GM12878 (cell line): ENCODE results near the gene ADCY2. TPM values are rescaled to one million over a fixed set of nuclear protein-coding genes. Genes with fewer than 3 reads are reported as not detected.

Source experiments
- ATAC-seq: fragments of 200-7000 bp; cut with Tn5 transposase; 3 replicates; pipeline ENCODE4 v1.9.1; 2020; ENCODE audit warnings: mild to moderate bottlenecking, moderate library complexity
- BruUV-seq: library from RNA; stranded (reverse); fragments of 400-500 nt; replicated peaks from 2 replicates; lab custom pipeline; 2021; lab: Mats Ljungman, UMichigan
- CTCF ChIA-PET: fragments of 300-600 bp; sonication (Branson Sonifier 250); formaldehyde crosslinking; extraction: SDS; loops from one replicate; lab custom pipeline; 2021; ENCODE audit warnings: inconsistent platforms; lab: Yijun Ruan, JAX
- POLR2A ChIA-PET: fragments of 350-600 bp; formaldehyde crosslinking; extraction: SDS; loops from one replicate; lab custom pipeline; 2021; ENCODE audit warnings: inconsistent platforms; lab: Charles Lee
- RAD21 ChIA-PET: fragments of 300-600 bp; sonication (Branson Sonifier 250); formaldehyde crosslinking; loops from one replicate; lab custom pipeline; 2023; ENCODE audit warnings: antibody characterized with exemption; ENCODE audit not compliant: unreplicated experiment; lab: Charles Lee
- SMC1A ChIA-PET: fragments of 300-600 bp; sonication (Branson Sonifier 250); formaldehyde crosslinking; loops from one replicate; lab custom pipeline; 2023; ENCODE audit not compliant: unreplicated experiment, uncharacterized antibody; lab: Charles Lee
- DNase-seq: peaks from one replicate; pipeline ENCODE4 v3.0.0-alpha.2; 2011; ENCODE audit warnings: low read depth, low spot score
- FAIRE-seq: peaks from 3 replicates; lab custom pipeline; 2011; peaks lifted over from hg19 to GRCh38; lab: Jason Lieb, UNC
- H2AFZ ChIP-seq: 2 replicates; pipeline ENCODE4 v1.6.0; 2011; ENCODE audit warnings: low read depth, low read length, control low read depth; ENCODE audit not compliant: control insufficient read depth
- H3K27ac ChIP-seq: 2 replicates; pipeline ENCODE4 v1.5.1; 2011; ENCODE audit warnings: control low read depth; ENCODE audit not compliant: control insufficient read depth, insufficient read depth
- H3K27me3 ChIP-seq, 2 experiments: replicated peaks in 1 of 2; 2 replicates each; pipeline versions ENCODE4 v1.6.0 to v1.6.1; 2011; ENCODE audit warnings: low read length in 1 of 2; ENCODE audit not compliant: control insufficient read depth in 2 of 2, insufficient read depth in 2 of 2
- H3K36me3 ChIP-seq, 2 experiments: 2 replicates each; pipeline ENCODE4 v1.5.1; 2011; ENCODE audit warnings: low read length in 1 of 2; ENCODE audit not compliant: control insufficient read depth in 2 of 2, insufficient read depth in 2 of 2
- H3K4me1 ChIP-seq: 2 replicates; pipeline ENCODE4 v1.6.1; 2011; ENCODE audit warnings: mild to moderate bottlenecking, low read length, moderate library complexity, mixed read lengths; ENCODE audit not compliant: control insufficient read depth, insufficient read depth
- H3K4me2 ChIP-seq: 2 replicates; pipeline ENCODE4 v1.6.0; 2011; ENCODE audit warnings: control low read depth; ENCODE audit not compliant: control insufficient read depth, insufficient read depth
- H3K4me3 ChIP-seq: fragments of 200-600 bp; sonication (generic); 2 replicates; pipeline ENCODE4 v1.5.1; 2016
- H3K79me2 ChIP-seq: 2 replicates; pipeline ENCODE4 v1.6.0; 2011; ENCODE audit warnings: low read length; ENCODE audit not compliant: control insufficient read depth, insufficient read depth
- H3K9ac ChIP-seq: 2 replicates; pipeline ENCODE4 v1.8.0; 2011; ENCODE audit warnings: low read length, control low read depth, mixed read lengths; ENCODE audit not compliant: control insufficient read depth, insufficient read depth
- H3K9me3 ChIP-seq: replicated peaks from 3 replicates; pipeline ENCODE4 v1.5.1; 2011; ENCODE audit warnings: mild to moderate bottlenecking, low read length; ENCODE audit not compliant: control insufficient read depth, insufficient read depth
- H4K20me1 ChIP-seq: 2 replicates; pipeline ENCODE4 v1.6.0; 2011; ENCODE audit not compliant: control insufficient read depth, insufficient read depth
- ASH2L ChIP-seq: fragments of 300-600, 200-600 bp; sonication (generic); IDR thresholded peaks from 2 replicates; pipeline ENCODE4 v1.6.1; 2017; ENCODE audit warnings: low read depth, mild to moderate bottlenecking, borderline replicate concordance
- BHLHE40 ChIP-seq, 2 experiments: fragments of 450-650 bp in 1 of 2; IDR thresholded peaks; 2 replicates each; pipeline ENCODE4 v1.6.1; 2011 to 2017; ENCODE audit warnings: low read depth in 2 of 2, borderline replicate concordance in 1 of 2, improper control_type of control experiment in 1 of 2, low read length in 1 of 2, mild to moderate bottlenecking in 1 of 2
- CHD4 ChIP-seq: fragments of 200-600 bp; sonication (generic); IDR thresholded peaks from 2 replicates; pipeline ENCODE4 v1.6.1; 2016; ENCODE audit warnings: mild to moderate bottlenecking
- CREB1 ChIP-seq: IDR thresholded peaks from 2 replicates; pipeline ENCODE4 v1.6.1; 2012; ENCODE audit warnings: low read depth, mild to moderate bottlenecking, inconsistent platforms
- CREM ChIP-seq: IDR thresholded peaks from 2 replicates; pipeline ENCODE4 v1.6.1; 2014; ENCODE audit warnings: antibody characterized with exemption, low read depth
- EP300 ChIP-seq, 2 experiments: fragments of 150-350 bp in 1 of 2; IDR thresholded peaks; 2 replicates each; pipeline ENCODE4 v1.6.1; 2011 to 2012; ENCODE audit warnings: low read depth in 2 of 2, low read length in 2 of 2, borderline replicate concordance in 1 of 2, improper control_type of control experiment in 1 of 2, inconsistent platforms in 1 of 2; ENCODE audit not compliant: control insufficient read depth in 1 of 2
- ESRRA ChIP-seq: IDR thresholded peaks from 2 replicates; pipeline ENCODE4 v1.6.1; 2012; ENCODE audit warnings: mild to moderate bottlenecking, low read length, improper control_type of control experiment
- GABPA ChIP-seq: IDR thresholded peaks from 2 replicates; pipeline ENCODE4 v1.6.1; 2014; ENCODE audit warnings: antibody characterized with exemption, low read depth, mild to moderate bottlenecking, inconsistent platforms
- IRF4 ChIP-seq: IDR thresholded peaks from 2 replicates; pipeline ENCODE4 v1.6.1; 2011; ENCODE audit warnings: low read depth, low read length
- KAT2A ChIP-seq: conservative IDR thresholded peaks from 2 replicates; pipeline ENCODE4 v1.6.1; 2011; ENCODE audit warnings: low read depth, low read length; ENCODE audit not compliant: control insufficient read depth
- LARP7 ChIP-seq: fragments of 450-650 bp; IDR thresholded peaks from 2 replicates; pipeline ENCODE4 v1.6.1; 2017; ENCODE audit warnings: mild to moderate bottlenecking
- MAX ChIP-seq: IDR thresholded peaks from 2 replicates; pipeline ENCODE4 v1.6.1; 2012; ENCODE audit warnings: low read depth, low read length, improper control_type of control experiment
- NBN ChIP-seq: fragments of 450-650 bp; IDR thresholded peaks from 2 replicates; pipeline ENCODE4 v1.6.1; 2016
- NR2C1 ChIP-seq: fragments of 450-650 bp; IDR thresholded peaks from 2 replicates; pipeline ENCODE4 v1.6.1; 2017; ENCODE audit warnings: antibody characterized with exemption, mild to moderate bottlenecking, moderate library complexity
- RELA ChIP-seq: fragments of 450-650 bp; IDR thresholded peaks from 2 replicates; pipeline ENCODE4 v1.8.0; 2014; ENCODE audit warnings: borderline replicate concordance; ENCODE audit not compliant: partially characterized antibody
- RFX5 ChIP-seq: IDR thresholded peaks from 2 replicates; pipeline ENCODE4 v1.6.1; 2011; ENCODE audit warnings: low read depth, low read length, improper control_type of control experiment
- SMAD5 ChIP-seq: IDR thresholded peaks from 2 replicates; pipeline ENCODE4 v1.6.1; 2016; ENCODE audit warnings: antibody characterized with exemption, low read depth
- SP1 ChIP-seq: IDR thresholded peaks from one replicate; pipeline ENCODE4 v1.6.1; 2011; ENCODE audit warnings: low read depth, low read length
- TBL1XR1 ChIP-seq: IDR thresholded peaks from 2 replicates; pipeline ENCODE4 v1.6.1; 2012; ENCODE audit warnings: low read depth, low read length, improper control_type of control experiment
- ZNF24 ChIP-seq: fragments of 450-650 bp; IDR thresholded peaks from 2 replicates; pipeline ENCODE4 v1.6.1; 2017; ENCODE audit warnings: antibody characterized with exemption, mild to moderate bottlenecking
- ZNF384 ChIP-seq: IDR thresholded peaks from 2 replicates; pipeline ENCODE4 v1.6.1; 2012; ENCODE audit warnings: low read depth, mild to moderate bottlenecking, low read length, improper control_type of control experiment, borderline replicate concordance
- ZSCAN29 ChIP-seq: fragments of 450-650 bp; IDR thresholded peaks from 2 replicates; pipeline ENCODE4 v1.6.1; 2017; ENCODE audit warnings: mild to moderate bottlenecking, moderate library complexity
- WGBS: methylation state at CpG from one replicate; pipeline ENCODE4 v1.1.6; 2016; ENCODE audit warnings: low lambda C conversion rate; ENCODE audit not compliant: insufficient replicate concordance, insufficient coverage; ENCODE audit errors: missing lambda C conversion rate; 5-methylcytosine and 5-hydroxymethylcytosine counted together
- in situ Hi-C: fragments of 300-500 bp; cut with MboI; formaldehyde crosslinking; loops from 9 replicates; pipeline ENCODE4 v1.14.3; 2018; ENCODE audit warnings: mixed read lengths
- intact Hi-C: fragments of 100-400 bp; cut with micrococcal nuclease; formaldehyde crosslinking; loops from one replicate; pipeline ENCODE4 v1.14.2; 2022; ENCODE audit not compliant: unreplicated experiment
- polyA plus RNA-seq, 11 experiments: library from polyadenylated mRNA; depleted of rRNA in 4 of 11; unstranded in 6 of 11; stranded (reverse) in 5 of 11; fragments of >200 nt; fragmentation: Nextera tagmentation in 4 of 11; fragmentation: Illumina TruSeq in 1 of 11; extraction: Ambion mirVana in 4 of 11; extraction: Trizol in 1 of 11; gene quantifications; 1 replicate in 1 of 11; 2 replicates in 10 of 11; pipeline versions ENCODE4 v1.2.1 to v1.2.3, GENCODE V29; 2011 to 2016; ENCODE audit warnings: inconsistent platforms in 2 of 11, missing spikeins in 2 of 11, low read depth in 1 of 11
- total RNA-seq, 4 experiments: library from RNA; depleted of rRNA in 3 of 4; stranded (reverse); fragments of >200 nt in 3 of 4; fragmentation: Illumina TruSeq in 1 of 4; extraction: Trizol in 1 of 4; gene quantifications; 2 replicates each; pipeline versions ENCODE4 v1.2.1 to v1.2.3, GENCODE V29; 2013 to 2021
- TF ChIP-seq, protein P1 (sequence below): fragments of 450-650 bp; IDR thresholded peaks from 2 replicates; pipeline ENCODE4 v1.6.1; 2018; ENCODE audit warnings: borderline replicate concordance, mild to moderate bottlenecking; ENCODE audit not compliant: partially characterized antibody

The ADCY2 gene
- total and polyA plus RNA-seq, 10 of the 15 experiments (the other 5 are each of a cell fraction or from before 2014, with no cell fraction given) = 0.07 to 0.26 TPM; not detected in 8

DNA sequence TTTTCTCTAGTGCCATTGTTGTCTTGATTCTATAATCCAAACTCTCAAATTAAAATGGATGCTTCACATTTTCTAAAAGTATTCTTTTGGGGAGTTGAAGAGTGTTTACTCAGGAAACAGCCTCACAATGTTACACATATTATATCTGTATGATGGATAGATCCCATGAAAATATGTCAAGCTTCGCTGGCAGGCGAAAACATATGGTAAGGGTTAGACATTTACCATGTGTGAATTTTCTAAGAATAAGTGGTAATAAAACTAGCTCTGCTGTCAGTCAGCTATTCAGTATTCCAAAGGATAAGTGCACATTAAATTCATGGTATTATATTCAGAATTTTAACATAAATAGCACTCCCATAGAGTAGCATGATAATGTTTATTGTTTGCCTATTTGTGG is 13.3 kb upstream of the ADCY2 start (continued):
- TF ChIP-seq EP300 (IDR thresholded peaks at IDR 0.05; ENCODE audit: borderline replicate concordance in 1 of 2, control insufficient read depth in 1 of 2, low read depth in 2 of 2, low read length in 2 of 2) (no peak), ASH2L (no peak), TBL1XR1 (no peak), CREM (no peak), SMAD5 (no peak)

- WGBS = 11% methylated on average over 6 of the region's 6 CpGs
- FAIRE-seq (no peak), ATAC-seq (no peak), DNase-seq (no peak)
- Histone ChIP-seq H4K20me1 (no peaks in the 10 kb centered on the region), H3K27ac (no peak overlapping the region), H2AFZ (no peak overlapping the region), H3K9ac (no peak overlapping the region), H3K27me3 (no peaks in the 10 kb centered on the region), H3K9me3 (no peaks in the 10 kb centered on the region), H3K36me3 (no peaks in the 10 kb centered on the region), H3K4me2 (no peak overlapping the region), H3K4me3 (no peak overlapping the region), H3K79me2 (no peaks in the 10 kb centered on the region), H3K4me1 (no peaks in the 10 kb centered on the region)
- POLR2A ChIA-PET = no interaction called here
- RAD21 ChIA-PET = no interaction called here
- SMC1A ChIA-PET = interaction anchor here (0.7 kb wide), 1 partner anchor 838 kb away, joined by 3 read pairs; no protein-coding TSS in a partner anchor
- no TSS peak for BruUV-seq
- in situ Hi-C loops = no loop called here
- intact Hi-C loops = no loop called here
- CTCF ChIA-PET = no interaction called here
- no peak for TF ChIP-seq KAT2A
- TF ChIP-seq GABPA = no peak
- TF ChIP-seq EP300 (IDR thresholded peaks at IDR 0.05; ENCODE audit: borderline replicate concordance in 1 of 2, control insufficient read depth in 1 of 2, low read depth in 2 of 2, low read length in 2 of 2) = no peak
- TF ChIP-seq LARP7 = no peak
- TF ChIP-seq SP1 = no peak
- TF ChIP-seq BHLHE40 (IDR thresholded peaks at IDR 0.05; ENCODE audit: borderline replicate concordance in 1 of 2, low read depth in 2 of 2, low read length in 1 of 2) = no peak
- TF ChIP-seq CREB1 = no peak
- no peak for TF ChIP-seq ESRRA
- TF ChIP-seq IRF4 = no peak
- TF ChIP-seq, protein P1, sequence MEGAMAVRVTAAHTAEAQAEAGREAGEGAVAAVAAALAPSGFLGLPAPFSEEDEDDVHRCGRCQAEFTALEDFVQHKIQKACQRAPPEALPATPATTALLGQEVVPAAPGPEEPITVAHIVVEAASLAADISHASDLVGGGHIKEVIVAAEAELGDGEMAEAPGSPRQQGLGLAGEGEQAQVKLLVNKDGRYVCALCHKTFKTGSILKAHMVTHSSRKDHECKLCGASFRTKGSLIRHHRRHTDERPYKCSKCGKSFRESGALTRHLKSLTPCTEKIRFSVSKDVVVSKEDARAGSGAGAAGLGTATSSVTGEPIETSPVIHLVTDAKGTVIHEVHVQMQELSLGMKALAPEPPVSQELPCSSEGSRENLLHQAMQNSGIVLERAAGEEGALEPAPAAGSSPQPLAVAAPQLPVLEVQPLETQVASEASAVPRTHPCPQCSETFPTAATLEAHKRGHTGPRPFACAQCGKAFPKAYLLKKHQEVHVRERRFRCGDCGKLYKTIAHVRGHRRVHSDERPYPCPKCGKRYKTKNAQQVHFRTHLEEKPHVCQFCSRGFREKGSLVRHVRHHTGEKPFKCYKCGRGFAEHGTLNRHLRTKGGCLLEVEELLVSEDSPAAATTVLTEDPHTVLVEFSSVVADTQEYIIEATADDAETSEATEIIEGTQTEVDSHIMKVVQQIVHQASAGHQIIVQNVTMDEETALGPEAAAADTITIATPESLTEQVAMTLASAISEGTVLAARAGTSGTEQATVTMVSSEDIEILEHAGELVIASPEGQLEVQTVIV = no peak
- TF ChIP-seq MAX = no peak
- no peak for TF ChIP-seq NBN
- no peak for TF ChIP-seq RFX5
- no peak for TF ChIP-seq ZNF384
- no peak for TF ChIP-seq NR2C1
- no peak for TF ChIP-seq ZNF24
- TF ChIP-seq RELA = no peak
- no peak for TF ChIP-seq ZSCAN29
- TF ChIP-seq CHD4 = no peak
Measured at GRCh38 chr5:7385681-7386080, 10.3 kb upstream of the ADCY2 start.
